ENCODE measurements around the gene SH2D6.
A peak's percentile ranks its signal among the peaks of the same experiment; 100 is the strongest.
"Not testable (repeated sequence)": the region's sequence is repeated elsewhere in the genome, so short reads cannot be mapped to it uniquely, and the experiment has no call there.

The SH2D6 gene

DNA sequence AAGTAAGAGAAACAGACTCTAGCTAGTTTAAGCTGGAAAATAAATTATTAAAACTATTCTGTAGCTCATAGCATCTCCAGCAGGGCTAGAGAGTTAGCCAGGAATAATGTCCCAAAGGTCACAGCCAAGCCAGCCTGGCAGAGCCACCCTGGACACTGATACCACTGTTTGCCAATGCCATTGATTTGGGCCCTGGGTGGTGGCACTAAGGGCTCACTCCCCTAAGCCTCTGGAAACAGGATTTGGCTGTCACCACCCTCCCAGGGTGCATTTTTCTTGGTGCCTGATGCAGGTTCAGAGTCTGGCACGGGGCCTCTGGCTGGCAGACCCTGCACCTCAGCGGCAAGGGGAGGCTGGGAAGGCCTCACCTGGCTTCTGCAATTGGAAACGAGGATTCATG, 7.1 kb downstream of the SH2D6 start:
- DNase-seq = no peak

DNA sequence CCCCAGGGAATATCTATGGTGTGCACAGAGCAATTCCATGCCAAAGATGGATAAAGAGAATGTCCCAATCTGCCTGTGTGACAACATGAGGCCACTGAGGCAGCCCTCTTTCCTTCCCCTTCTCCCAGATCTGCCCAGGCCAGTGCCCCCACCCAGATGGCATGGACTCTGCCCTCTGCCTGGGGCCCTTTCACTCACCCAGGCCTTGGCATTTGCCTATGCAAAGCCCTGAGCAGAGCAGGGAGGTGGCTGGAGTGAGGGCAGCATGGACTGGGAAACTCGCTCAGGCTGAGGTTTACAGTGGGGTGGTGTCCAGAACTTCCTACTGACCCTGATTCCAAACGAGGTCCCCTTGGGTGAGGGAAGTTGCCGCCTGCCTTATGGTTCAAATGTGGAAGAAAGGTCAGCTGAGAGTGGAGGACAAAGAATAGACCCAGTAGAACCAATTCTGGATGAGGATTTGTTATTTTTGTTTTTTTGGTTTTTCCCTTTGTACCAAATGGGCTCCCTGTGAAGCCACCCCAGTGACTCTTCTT, 8.9 kb downstream of the SH2D6 start:
- no peak for DNase-seq

DNA sequence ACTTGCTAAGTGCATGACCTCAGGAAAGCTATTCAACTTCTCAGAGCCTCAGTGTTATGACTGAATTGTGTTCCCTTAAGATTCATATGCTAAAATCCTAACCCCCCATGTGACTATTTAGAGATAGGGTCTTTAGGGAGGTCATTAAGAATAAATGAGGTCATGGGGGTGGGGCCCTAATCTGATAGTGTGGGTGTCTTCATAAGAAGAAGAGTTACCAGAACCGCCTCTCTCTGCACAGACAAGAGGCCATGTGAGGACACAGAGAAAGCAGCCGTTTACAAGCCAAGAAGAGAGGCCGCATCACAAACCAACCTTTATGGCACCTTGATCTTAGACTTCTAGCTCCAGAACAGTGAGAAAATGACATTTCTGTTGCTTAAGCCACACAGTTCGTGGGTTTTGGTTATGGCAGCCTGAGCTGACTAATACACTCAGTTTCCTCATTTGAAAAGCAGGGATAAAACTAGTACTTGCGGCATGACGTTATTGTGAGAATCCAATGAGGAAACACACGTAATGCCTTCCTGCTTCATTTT, 9.9 kb downstream of the SH2D6 start:
- DNase-seq = no peak

DNA sequence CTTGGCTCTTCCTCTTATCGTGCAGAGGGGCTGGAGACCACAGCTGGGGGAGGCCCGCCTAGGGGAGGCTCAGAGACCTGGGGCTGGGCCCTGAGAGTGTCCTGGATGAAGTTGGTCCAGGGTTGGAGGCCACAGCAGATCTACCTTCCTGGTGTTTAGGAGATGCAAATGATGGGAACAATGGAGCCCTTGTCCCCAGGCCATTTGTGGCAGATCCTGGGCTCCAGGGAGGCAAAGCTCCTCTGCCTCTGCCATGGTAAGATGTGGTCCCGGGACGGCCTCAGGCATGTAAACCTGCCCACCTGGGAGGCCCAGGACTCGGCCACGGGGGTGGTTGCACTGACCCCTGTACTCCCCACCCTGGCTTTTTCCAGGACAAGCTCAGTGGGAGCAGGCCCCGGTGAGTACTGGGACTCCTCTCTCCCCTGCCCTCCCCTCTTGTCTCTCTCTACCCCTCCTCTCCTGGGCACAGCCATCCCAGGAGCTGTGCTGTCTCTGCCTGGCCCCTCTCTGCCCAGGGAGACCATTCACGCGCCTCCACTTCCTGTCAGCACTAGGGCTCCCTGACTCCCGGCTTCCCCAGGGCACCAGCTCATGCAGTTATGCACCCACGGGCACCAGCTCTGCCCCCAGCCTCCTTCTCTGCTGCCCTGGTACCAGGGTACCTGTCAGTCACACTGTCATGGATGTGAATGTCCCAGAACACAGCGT, 10.9 kb downstream of the SH2D6 start:
- no peak for DNase-seq

DNA sequence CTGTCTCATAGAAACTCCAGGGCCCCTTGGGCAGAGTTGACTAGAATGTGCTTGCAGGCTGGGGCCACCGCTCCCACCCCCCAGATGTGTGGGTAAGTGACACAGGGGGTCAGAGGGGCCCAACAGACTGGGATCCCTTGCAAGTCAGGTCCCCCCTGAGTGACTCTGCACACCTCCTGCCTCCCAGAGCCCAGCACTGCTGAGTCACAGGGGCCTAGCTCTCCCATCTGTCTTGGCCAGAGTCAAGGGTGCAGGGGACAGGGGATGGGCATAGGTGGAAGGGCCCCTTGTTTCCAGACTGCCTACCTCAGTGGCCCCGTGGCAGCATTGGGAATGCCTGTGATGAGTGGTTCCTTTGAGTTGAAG, 11.4 kb downstream of the SH2D6 start:
- DNase-seq = no peak

DNA sequence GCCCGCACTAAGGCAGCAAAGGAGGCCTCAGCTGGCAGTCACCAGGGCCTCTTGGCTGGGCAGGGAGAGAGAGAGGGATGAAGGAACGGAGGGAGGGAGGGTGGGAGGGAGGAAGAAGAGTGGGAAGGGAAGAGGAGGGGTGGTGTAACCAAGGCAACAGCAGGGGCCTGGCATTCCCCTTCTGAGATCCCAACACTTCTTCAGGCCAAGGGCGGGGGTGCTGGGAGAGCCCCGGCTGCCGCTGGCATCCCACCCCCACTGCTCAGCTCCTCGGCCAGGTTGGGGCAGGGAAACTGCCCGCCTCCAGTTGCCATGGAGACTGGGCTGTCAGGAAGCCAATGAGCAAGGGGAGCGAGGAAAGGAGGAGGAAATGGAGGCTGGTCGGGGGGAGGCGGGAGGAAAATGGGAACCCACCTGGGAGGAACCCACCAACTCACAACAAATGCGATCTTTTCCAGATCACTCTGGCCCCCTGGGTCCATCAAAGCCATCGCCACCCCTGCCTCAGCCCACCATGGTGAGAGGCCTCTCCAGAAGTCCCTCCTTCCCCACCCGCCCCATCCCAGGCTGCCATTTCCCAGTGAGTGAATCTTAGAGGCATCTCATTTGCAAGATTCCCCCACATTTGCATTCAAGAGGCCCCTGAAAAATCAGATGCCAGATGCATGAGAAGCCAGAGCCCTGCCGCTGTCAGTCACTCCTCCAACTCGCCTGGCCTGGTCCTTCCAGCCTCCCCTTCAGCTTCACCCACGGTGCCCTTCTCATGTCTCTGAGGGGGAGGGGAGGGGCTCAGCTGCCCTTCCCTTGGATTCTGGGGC, 12.4 kb downstream of the SH2D6 start:
- DNase-seq = no peak

DNA sequence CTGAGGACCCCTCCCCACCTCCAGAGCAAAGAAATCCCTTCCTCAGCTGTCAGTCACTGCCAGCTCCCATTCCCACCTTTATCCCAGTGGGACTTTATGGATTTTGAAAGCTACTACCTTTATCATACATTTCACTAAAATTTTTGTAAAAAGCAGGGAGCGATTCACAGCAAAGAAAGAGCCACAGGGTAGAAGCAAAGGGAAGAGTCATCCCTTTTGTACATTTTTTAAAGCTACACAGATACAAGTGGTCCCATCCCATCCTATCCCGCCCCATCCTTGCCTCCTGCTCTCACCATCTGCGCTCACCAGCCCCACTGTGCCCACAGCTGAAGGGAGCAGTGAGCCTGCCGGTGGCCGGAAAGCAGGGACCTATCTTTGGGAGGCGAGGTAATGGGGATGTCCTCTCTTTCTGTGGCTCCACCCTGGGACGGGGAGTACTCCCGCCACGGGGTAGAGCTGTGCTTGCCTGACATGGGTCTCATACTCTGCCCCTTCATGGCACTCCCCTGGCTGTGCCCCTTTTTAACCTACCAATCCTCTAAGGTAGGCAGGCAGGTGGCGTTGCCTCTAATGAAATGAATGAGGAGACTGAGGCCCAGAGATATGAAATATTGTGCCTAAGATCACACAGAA, 13.2 kb downstream of the SH2D6 start:
- no peak for DNase-seq

DNA sequence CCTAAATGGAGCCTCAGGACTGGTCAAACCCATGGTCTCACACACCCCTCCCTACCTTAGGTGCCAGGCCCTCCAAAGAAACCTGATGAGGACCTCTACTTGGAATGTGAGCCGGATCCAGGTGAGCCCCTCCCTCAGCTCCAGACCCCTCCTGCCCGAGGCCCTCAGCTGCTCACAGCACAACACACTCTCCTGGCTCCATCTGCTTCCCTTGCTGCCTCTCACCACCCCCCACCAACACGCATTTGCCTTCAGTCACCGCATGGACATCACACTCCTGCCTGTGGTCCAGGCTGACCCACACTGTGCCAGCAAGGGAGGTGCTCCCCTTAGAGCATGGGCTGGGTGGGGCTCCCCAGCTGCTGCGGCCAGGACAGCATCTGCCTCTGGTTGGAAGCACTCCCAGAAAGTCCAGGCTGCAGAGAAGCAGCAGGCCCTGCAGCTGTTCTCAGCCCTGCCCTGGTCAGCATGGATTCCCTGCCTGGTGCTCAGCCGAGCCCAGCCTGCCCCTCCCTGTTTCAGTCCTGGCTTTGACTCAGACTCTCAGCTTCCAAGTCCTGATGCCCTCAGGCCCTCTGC, 15.1 kb downstream of the SH2D6 start:
- DNase-seq = no peak

DNA sequence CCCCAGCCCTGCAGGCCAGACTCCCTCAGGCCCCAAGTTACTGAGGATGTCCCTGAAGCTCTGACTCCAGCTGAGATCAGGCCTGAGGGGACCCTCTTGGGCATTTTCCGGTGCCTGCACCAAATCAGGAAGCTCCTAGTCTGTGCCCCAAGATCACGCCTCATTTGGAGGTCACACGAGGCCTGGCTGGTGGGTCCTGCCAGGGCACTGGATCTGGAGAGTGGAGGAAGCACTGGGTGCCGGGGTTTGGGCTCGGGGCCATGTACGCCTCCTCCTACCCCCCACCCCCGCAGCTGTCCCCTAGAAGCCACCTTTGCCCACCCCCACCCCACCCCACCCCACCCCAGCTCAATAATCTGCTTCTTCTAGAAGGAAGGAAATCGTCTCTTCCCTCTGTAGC, 16.2 kb downstream of the SH2D6 start:
- DNase-seq = no peak

DNA sequence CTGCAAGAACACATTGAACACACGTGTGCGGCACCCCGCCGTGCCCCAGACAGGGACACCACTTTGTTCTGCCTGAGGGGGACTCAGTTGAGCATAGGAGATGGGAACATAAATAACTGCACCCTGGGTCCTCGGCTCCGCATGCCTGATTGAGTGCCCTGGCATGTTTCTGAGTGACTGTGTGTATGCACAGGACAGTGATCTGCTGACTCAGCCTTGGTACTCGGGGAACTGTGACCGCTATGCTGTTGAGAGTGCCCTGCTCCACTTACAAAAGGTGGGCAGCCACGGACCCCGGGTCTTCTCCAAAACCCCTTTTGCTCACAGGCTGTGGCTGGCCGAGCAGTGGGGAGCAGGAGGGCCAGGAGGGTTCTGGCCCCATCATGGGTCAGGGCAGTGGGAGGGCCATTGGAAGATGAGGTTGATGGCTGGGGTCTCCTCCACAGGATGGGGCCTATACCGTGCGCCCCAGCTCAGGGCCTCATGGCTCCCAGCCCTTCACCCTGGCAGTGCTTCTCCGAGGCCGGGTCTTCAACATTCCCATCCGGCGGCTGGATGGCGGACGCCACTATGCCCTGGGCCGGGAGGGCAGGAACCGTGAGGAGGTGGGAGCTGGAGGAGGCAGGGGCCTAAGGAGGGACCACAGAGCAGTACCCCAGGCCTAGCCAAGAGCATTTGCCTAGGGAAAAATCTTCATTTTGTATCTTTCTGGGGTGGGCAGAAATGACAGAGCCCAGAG, 16.9 kb downstream of the SH2D6 start:
- no peak for DNase-seq

DNA sequence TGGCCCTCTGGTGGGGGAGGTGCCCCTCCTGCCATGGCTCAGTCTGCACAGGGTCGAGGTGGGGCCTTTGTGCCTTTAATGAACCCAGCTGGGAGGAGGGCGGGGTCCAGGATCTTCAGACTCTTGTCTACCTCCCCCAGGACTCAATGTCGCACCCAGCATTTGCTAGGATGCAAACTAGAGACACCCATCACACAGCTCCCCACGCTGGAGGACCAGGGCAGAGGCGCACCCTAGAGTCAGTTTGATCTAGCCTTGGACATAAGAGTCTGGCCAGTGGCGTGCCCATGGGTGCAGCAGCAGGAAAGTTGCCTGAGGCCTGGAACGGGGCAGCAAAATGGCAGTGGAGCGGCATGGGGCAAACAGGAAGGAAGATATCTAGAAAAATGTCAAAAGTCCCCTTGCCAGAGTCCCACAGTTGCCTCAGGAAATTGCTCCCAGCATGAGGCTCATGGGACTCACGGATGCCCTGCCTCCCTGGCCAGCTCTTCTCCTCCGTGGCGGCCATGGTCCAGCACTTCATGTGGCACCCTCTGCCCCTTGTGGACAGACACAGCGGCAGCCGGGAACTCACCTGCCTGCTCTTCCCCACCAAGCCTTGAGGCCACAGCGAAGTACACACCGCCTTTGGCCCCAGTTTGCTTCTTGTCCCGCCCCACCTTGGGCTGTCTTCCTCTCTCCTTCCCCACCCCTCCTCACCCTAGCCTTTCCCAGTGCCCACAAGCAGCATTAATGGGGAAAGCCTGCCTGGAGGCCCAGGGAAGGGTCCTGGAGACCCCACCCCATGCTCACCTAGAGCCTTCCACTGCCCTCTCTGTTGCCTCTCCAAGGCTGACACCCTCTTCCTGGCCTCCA, 17.7 kb downstream of the SH2D6 start:
- DNase-seq = no peak

DNA sequence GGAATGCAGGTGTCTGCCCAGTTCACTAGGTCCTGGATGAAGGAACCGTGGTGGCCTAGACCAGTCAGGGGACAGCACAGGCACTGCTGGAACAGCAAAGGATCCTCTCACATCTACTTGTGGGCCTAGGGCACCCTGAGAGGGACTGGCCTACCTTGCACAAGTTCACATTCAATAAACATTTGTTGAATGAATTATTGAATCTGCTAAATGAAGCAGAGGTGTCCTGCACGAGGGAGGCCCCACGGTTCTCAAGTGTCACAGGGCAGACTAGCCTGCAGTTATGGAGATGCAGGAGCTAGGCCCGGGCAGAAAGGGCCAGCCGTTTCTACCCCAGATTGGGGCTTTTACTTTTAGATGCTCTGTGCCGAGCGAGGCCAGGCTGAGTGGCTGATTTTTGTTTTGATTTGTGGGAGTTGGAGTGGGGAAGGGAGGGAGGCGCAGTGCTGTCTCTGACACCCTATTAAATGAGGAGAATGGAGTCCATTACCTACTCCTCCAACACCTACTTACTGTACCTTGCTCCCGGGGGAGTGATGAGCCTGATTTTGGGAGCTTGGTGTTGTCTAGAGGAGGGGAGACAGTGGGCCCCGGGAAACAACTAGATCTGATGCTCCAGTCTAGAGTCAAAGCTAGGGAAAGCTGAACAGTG, 18.4 kb downstream of the SH2D6 start:
- DNase-seq = no peak

DNA sequence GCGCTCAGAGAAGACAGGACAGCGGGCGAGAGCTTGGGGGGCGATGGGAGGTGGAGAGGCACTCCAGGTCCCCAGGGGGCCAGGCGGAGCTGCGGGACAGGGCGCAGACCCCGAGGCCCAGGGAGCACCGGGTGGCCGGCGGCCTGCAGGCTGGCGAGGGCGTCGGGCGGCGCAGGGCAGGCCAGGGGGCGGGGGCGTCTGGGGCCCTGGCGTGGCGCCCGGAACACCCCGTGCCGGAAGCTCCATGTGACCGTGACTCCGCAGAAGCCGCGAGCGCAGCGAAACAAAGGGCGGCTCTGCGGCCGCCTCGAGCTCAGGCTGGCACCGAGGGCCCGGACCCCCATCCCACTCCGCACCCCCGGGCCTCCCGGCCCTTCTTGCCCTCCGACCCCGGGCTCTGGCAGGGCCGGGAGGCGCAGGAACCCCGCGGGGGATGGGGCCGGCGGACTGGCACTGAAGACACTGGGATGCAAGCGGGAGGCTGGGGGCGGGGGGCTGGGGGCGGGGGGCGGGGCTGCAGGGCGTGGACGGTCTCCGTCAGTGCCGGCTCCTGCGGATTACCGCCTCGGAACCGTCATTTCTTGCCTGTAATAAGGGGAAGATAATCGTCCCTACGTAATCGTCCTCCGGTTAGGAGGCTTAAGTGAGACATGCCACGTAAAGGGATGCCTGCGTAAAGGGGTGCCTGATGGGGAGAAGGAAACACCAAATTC, 19.1 kb downstream of the SH2D6 start:
- DNase-seq = peak; percentile 75

DNA sequence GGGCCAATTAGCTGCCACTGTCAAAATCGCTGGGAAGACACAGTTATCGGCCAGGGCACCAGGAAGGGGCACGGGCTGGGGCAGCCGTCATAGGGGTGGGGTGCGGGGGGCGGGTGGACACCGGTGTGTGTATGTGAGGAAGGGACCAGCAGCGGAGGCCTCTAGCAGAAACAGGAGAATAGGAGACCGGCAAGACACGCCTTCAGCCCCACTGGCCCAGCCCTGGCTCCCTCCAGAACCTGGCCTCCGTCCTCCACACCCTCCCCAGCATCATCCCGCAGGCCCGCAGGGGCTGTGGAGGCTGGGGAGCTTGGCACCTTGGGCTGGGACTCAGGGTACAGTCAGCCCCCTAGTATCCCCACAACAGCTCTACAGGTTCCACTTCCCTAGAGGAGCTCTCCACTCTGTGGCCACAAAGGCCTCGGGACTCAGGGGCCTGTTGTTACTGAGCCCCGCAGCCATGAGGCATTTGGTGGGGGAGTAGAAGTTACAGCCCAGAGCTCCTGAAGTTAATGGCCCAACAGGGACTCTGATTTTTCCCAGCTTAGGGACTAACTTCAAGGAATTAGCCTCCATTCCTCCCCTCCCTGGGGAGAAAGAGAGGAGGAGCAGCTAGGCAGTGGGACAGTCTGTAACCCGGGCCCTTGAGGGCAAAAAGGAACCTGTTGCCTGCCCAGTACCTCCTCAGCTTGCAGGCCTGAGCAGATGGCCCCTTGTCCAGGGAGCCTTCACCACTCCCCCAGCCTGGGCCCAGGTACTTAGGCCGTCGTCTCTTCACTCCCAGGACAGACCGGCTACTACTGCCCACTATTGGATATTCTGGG, 19.9 kb downstream of the SH2D6 start:
- no peak for DNase-seq

DNA sequence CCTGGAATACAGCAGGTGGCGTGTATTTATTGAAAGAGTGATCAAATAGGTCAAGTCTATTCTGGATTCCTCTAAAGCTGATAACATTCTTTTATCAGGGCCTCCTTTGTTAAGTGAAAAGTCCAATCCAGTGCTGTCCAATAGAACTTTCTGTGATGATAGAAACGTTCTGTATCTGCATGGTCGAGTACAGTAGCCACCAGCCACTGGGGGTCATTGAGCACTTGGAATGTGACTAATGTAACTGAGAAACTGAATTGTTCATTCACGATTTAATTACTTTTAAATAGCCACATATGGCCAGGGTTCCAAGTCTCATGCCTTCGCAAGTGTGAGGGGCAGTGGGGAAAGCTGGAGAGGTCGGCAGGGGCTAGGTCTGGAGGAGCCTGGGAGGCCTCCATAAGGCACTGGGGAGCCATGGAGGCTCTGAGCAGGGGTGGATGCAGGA, 20.5 kb downstream of the SH2D6 start:
- no peak for DNase-seq

DNA sequence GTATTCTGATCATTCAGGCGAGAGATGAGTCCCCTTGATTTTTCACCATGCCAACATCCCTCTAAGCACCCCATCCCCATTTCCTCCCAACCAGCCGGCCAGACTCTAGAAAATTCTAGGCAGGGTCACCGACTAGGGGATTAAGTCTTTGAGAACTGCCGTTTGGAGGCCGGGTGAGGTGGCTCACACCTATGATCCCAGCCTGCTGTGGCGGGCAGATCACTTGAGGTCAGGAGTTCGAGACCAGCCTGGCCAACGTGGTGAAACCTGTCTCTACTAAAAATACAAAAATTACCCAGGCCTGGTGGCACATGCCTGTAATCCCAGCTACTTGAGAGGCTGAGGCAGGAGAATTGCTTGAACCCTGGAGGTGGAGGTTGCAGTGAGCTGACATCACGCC, 21.1 kb downstream of the SH2D6 start:
- DNase-seq = not testable (repeated sequence)

DNA sequence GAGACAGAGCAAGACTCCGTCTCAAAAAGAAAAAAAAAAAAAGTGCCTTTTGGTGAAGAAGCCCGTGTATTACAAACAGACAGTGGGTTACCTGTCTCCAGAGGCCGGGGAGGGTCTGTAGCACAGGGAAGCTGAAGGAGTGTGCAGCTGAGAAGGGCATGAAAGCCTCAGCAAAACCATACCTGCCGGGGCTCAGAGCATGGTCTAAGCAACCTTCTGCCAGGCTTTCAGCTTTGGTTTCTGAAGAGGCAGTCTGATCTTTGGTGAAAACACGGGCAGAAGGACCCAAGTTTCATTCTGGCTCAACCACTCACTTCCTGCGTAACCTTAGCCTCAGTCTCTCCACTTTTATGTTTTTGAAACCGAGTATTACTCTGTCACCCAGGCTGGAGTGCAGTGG, 21.5 kb downstream of the SH2D6 start:
- DNase-seq = no peak

DNA sequence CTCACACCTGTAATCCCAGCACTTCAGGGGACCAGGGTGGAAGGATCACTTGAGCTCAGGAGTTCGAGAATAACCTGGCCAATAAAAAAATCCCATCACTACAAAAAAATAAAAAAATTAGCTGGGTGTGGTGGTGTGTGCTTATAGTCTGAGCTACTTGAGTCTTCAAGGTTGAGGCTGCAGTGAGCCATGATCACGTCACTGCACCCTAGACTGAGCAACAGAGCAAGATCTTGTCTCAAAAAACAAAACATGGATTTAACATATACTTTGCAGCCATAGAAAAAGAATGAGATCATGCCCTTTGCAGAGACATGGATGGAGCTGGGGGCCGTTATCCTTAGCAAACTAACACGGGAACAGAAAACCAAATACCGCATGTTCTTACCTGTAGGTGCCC, 22.2 kb downstream of the SH2D6 start:
- no peak for DNase-seq

DNA sequence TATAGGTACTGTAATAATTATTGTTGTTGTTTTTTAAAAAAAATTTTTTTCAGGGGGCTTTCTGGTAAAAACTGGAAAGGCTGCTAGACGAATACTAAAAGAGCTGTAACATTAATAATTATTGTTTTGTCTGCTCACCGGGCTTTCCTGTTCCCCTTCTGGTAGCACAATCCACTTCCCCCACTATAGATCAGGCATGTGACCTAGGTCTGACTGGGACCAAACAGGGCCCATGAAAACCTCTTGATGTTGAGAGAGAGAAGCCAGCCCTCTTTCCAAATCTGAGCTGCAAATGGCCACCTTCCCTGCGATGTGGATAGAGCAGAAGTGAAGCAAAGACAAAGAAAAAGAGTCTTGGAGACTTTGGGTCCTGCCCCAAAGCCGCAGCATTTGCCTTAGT, 23.4 kb downstream of the SH2D6 start:
- no peak for DNase-seq
